ENCODE measurements around the gene SPC25.

The SPC25 gene

GRCh38 chr2:168890006-168890782 lies at the start of gene SPC25:
Gene SPC25 (minus strand): TSS chr2:168890430. CDS start chr2:168889519, 911 bp downstream.
- ATAC-seq (ENCODE audit: low read depth) (peak; percentile 100), DNase-seq (ENCODE audit: low spot score) (peak; percentile 88)
- H3K36me3 ChIP-seq (ENCODE audit: low read depth): peaks cover 24% of the 10 kb centered on the region
- peak within 1 kb of the TSS; percentile 77 for H3K4me3 ChIP-seq (ENCODE audit: severe bottlenecking)
- no peaks in the 10 kb centered on the region for H3K9me3 ChIP-seq (ENCODE audit: severe bottlenecking)
- no peaks in the 10 kb centered on the region for H3K27me3 ChIP-seq (ENCODE audit: insufficient read depth, poor library complexity, severe bottlenecking)
- no peak within 1 kb of the TSS for H3K27ac ChIP-seq (ENCODE audit: poor library complexity, severe bottlenecking)
- H3K4me1 ChIP-seq (ENCODE audit: insufficient read depth, poor library complexity, severe bottlenecking): peaks cover 5% of the 10 kb centered on the region
- no peak for TF ChIP-seq CTCF (IDR thresholded peaks at IDR 0.05; ENCODE audit: poor library complexity, severe bottlenecking)

- H3K4me3 ChIP-seq (ENCODE audit: severe bottlenecking): no peak overlapping the region
- DNase-seq (ENCODE audit: low spot score): no peak
- no peak for TF ChIP-seq CTCF (IDR thresholded peaks at IDR 0.05; ENCODE audit: poor library complexity, severe bottlenecking)
These were observed 49.7 kb upstream of the SPC25 start for GRCh38 chr2:168939918-168940317.

GRCh38 chr2:168939061-168939460 lies 48.8 kb upstream of the SPC25 start:
- no peaks in the 10 kb centered on the region for H3K9me3 ChIP-seq (ENCODE audit: severe bottlenecking)
- no peak overlapping the region for H3K4me3 ChIP-seq (ENCODE audit: severe bottlenecking)
- H3K27ac ChIP-seq (ENCODE audit: poor library complexity, severe bottlenecking): no peak overlapping the region
- H3K27me3 ChIP-seq (ENCODE audit: insufficient read depth, poor library complexity, severe bottlenecking): no peaks in the 10 kb centered on the region
- ATAC-seq (ENCODE audit: low read depth) (no peak), DNase-seq (ENCODE audit: low spot score) (no peak)
- no peaks in the 10 kb centered on the region for H3K36me3 ChIP-seq (ENCODE audit: low read depth)
- no peaks in the 10 kb centered on the region for H3K4me1 ChIP-seq (ENCODE audit: insufficient read depth, poor library complexity, severe bottlenecking)
- no peak for TF ChIP-seq CTCF (IDR thresholded peaks at IDR 0.05; ENCODE audit: poor library complexity, severe bottlenecking)

More at GRCh38 chr2:168939918-168940317, 49.7 kb upstream of the SPC25 start:
- Histone ChIP-seq H3K4me1 (ENCODE audit: insufficient read depth, poor library complexity, severe bottlenecking) (no peaks in the 10 kb centered on the region), H3K27ac (ENCODE audit: poor library complexity, severe bottlenecking) (no peak overlapping the region), H3K9me3 (ENCODE audit: severe bottlenecking) (no peaks in the 10 kb centered on the region), H3K36me3 (ENCODE audit: low read depth) (no peaks in the 10 kb centered on the region), H3K27me3 (ENCODE audit: insufficient read depth, poor library complexity, severe bottlenecking) (no peaks in the 10 kb centered on the region)
- no peak for ATAC-seq (ENCODE audit: low read depth)

GRCh38 chr2:168935810-168936581 lies 45.8 kb upstream of the SPC25 start:
- no peak for TF ChIP-seq CTCF (IDR thresholded peaks at IDR 0.05; ENCODE audit: poor library complexity, severe bottlenecking)
- no peak overlapping the region for H3K27ac ChIP-seq (ENCODE audit: poor library complexity, severe bottlenecking)
- ATAC-seq (ENCODE audit: low read depth) (peak; percentile 86), DNase-seq (ENCODE audit: low spot score) (no peak)
- no peaks in the 10 kb centered on the region for H3K27me3 ChIP-seq (ENCODE audit: insufficient read depth, poor library complexity, severe bottlenecking)
- no peak overlapping the region for H3K4me3 ChIP-seq (ENCODE audit: severe bottlenecking)
- no peaks in the 10 kb centered on the region for H3K9me3 ChIP-seq (ENCODE audit: severe bottlenecking)
- H3K36me3 ChIP-seq (ENCODE audit: low read depth): no peaks in the 10 kb centered on the region
- H3K4me1 ChIP-seq (ENCODE audit: insufficient read depth, poor library complexity, severe bottlenecking): no peaks in the 10 kb centered on the region
